B cell (primary cell): ENCODE measurements around the gene PPL.

Source experiments
- CTCF ChIP-seq: fragments of 200-600 bp; IDR thresholded peaks from one replicate; pipeline ENCODE4 v1.8.0; 2022; ENCODE audit warnings: antibody characterized with exemption, mild to moderate bottlenecking
- EZH2 ChIP-seq: IDR thresholded peaks from 2 replicates; pipeline ENCODE4 v1.6.1; 2012; ENCODE audit warnings: borderline replicate concordance, low read depth, mild to moderate bottlenecking, moderate library complexity, low read length; ENCODE audit not compliant: insufficient read depth, poor library complexity, severe bottlenecking

- no peak for TF ChIP-seq CTCF
- no peak for TF ChIP-seq EZH2
Measured at GRCh38 chr16:4900750-4901149, 36.2 kb downstream of the PPL start.
